HepG2 (cell line): ENCODE results near the gene ACADVL. TPM values are rescaled to one million over a fixed set of nuclear protein-coding genes. Genes with fewer than 3 reads are reported as not detected.
A peak's percentile ranks its signal among the peaks of the same experiment; 100 is the strongest.

ENCODE experiments used
- BCL3 ChIP-seq: sonication (generic); formaldehyde crosslinking; IDR thresholded peaks from 2 replicates; pipeline ENCODE4 v1.5.1; 2020; ENCODE audit warnings: mild to moderate bottlenecking, missing genetic modification reagents, moderate library complexity
- BORCS8-MEF2B ChIP-seq: sonication (generic); formaldehyde crosslinking; IDR thresholded peaks from 2 replicates; pipeline ENCODE4 v1.8.0; 2022; ENCODE audit warnings: mild to moderate bottlenecking, missing genetic modification reagents
- CCAR2 ChIP-seq: fragments of 200-400 bp; formaldehyde crosslinking; optimal IDR thresholded peaks from 2 replicates; pipeline ENCODE3; 2018; ENCODE audit warnings: low read depth, mild to moderate bottlenecking, low read length, moderate library complexity
- HOXA3 ChIP-seq: sonication (generic); formaldehyde crosslinking; IDR thresholded peaks from 2 replicates; pipeline ENCODE4 v1.5.0; 2020; ENCODE audit warnings: missing genetic modification reagents
- MXI1 ChIP-seq: IDR thresholded peaks from 3 replicates; pipeline ENCODE4 v1.6.1; 2012; ENCODE audit warnings: low read depth, low read length, inconsistent platforms, borderline replicate concordance
- NFE2 ChIP-seq: sonication (generic); formaldehyde crosslinking; IDR thresholded peaks from 2 replicates; pipeline ENCODE4 v1.4.0; 2020; ENCODE audit warnings: missing genetic modification reagents
- NR0B2 ChIP-seq: sonication (generic); formaldehyde crosslinking; IDR thresholded peaks from 2 replicates; pipeline ENCODE4 v1.4.0; 2020; ENCODE audit warnings: mild to moderate bottlenecking, missing genetic modification reagents
- RFXANK ChIP-seq: IDR thresholded peaks from 2 replicates; pipeline ENCODE4 v1.6.1; 2016
- TFDP2 ChIP-seq: sonication (generic); formaldehyde crosslinking; IDR thresholded peaks from 2 replicates; pipeline ENCODE4 v1.4.0; 2020; ENCODE audit warnings: missing genetic modification reagents
- ZBTB46 ChIP-seq: sonication (generic); formaldehyde crosslinking; IDR thresholded peaks from 2 replicates; pipeline ENCODE4 v1.4.0; 2020; ENCODE audit warnings: mild to moderate bottlenecking, missing genetic modification reagents, borderline replicate concordance
- ZNF124 ChIP-seq: sonication (generic); formaldehyde crosslinking; IDR thresholded peaks from 2 replicates; pipeline ENCODE4 v1.4.0; 2020; ENCODE audit warnings: missing genetic modification reagents
- ZNF407 ChIP-seq: sonication (generic); formaldehyde crosslinking; IDR thresholded peaks from one replicate; pipeline ENCODE4 v1.5.1; 2020; ENCODE audit warnings: mild to moderate bottlenecking, missing genetic modification reagents; ENCODE audit errors: not compliant biosample characterization
- ZNF567 ChIP-seq: sonication (generic); formaldehyde crosslinking; IDR thresholded peaks from 2 replicates; pipeline ENCODE4 v1.8.1; 2023; ENCODE audit warnings: mild to moderate bottlenecking, missing genetic modification reagents, borderline replicate concordance
- ZNF780A ChIP-seq: sonication (generic); formaldehyde crosslinking; IDR thresholded peaks from 2 replicates; pipeline ENCODE4 v1.8.0; 2022; ENCODE audit warnings: mild to moderate bottlenecking, missing genetic modification reagents, moderate library complexity
- ZNF883 ChIP-seq: sonication (generic); formaldehyde crosslinking; IDR thresholded peaks from 2 replicates; pipeline ENCODE4 v1.5.1; 2020; ENCODE audit warnings: mild to moderate bottlenecking, missing genetic modification reagents; ENCODE audit errors: not compliant biosample characterization
- polyA plus RNA-seq, 8 experiments: library from polyadenylated mRNA; depleted of rRNA in 3 of 8; stranded (reverse) in 7 of 8; unstranded in 1 of 8; fragments of >200 nt; fragmentation: Illumina TruSeq in 4 of 8; extraction: Trizol in 4 of 8; gene quantifications; 2 replicates each; pipeline versions ENCODE4 v1.2.1 to v1.2.3, GENCODE V29; 2011 to 2016; ENCODE audit warnings: low read depth in 4 of 8, missing spikeins in 1 of 8, mixed read lengths in 1 of 8; ENCODE audit not compliant: insufficient read depth in 1 of 8
- total RNA-seq, 5 experiments: library from RNA; depleted of rRNA; stranded (reverse); fragments of >200 nt; fragmentation: Illumina TruSeq; extraction: Trizol; gene quantifications; 2 replicates each; pipeline ENCODE4 v1.2.3, GENCODE V29; 2016; ENCODE audit warnings: low read depth in 1 of 5

The ACADVL gene
- total and polyA plus RNA-seq, 2 of the 13 experiments (the other 11 are each of a cell fraction or from before 2014, with no cell fraction given), result 219 to 412 TPM

- TF ChIP-seq ZBTB46 (CRISPR knock-in tag) (no peak), RFXANK (CRISPR knock-in tag) (no peak), ZNF407 (peak; percentile 51), HOXA3 (CRISPR knock-in tag) (peak; percentile 48; the same call in 1 of the 2 replicates), ZNF124 (CRISPR knock-in tag) (peak; percentile 70; the same call in 1 of the 2 replicates), ZNF780A (CRISPR knock-in tag) (no peak), ZNF883 (CRISPR knock-in tag) (peak; percentile 42), BORCS8-MEF2B (peak; percentile 28; the same call in 1 of the 2 replicates), MXI1 (peak; percentile 27; the same call in 1 of the 3 replicates), NR0B2 (0 out of 2 replicates have a peak, but pooled peaks have one; percentile 43), TFDP2 (CRISPR knock-in tag) (0 out of 2 replicates have a peak, but pooled peaks have one; percentile 22), ZNF567 (CRISPR knock-in tag) (no peak), NFE2 (CRISPR knock-in tag) (no peak), CCAR2 (no peak), BCL3 (peak; percentile 65; the same call in 1 of the 2 replicates)
These were observed 39.2 kb downstream of the ACADVL start (continued) for GRCh38 chr17:7258731-7259554.
